AG08396 (cell line): ENCODE results near the gene MRPL34.
A peak's percentile ranks its signal among the peaks of the same experiment; 100 is the strongest.
"Not testable (repeated sequence)": the region's sequence is repeated elsewhere in the genome, so short reads cannot be mapped to it uniquely, and the experiment has no call there.

Experiments used
- DNase-seq: peaks from one replicate; pipeline ENCODE4 v3.0.0; 2012; ENCODE audit warnings: low spot score, mixed read lengths

Gene MRPL34

GRCh38 chr19:17305517-17306284 is at the start of gene MRPL34:
Gene MRPL34, plus strand, starts transcription at chr19:17305872. Its CDS starts 21 bp downstream, at chr19:17305893.
- DNase-seq = peak; percentile 91

DNA sequence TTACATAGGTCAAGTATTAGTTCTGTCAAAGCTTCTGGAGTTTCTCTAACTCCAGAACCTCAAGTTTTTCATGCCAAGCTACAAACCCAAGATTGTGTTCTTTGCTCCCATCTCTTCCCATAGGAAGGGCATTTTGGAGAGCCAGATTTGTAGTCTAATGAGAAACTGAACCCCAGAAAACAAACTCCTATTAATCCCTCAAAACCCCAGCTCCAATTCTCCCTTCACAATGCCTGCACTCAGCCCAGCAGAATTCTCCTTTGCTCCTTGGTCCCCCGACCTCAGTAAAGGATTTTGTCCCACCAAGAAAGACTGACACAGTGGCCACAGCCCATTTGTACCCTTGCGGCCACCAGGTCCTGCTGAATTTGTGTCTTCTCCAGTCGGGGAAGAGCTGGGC is 49.5 kb upstream of the MRPL34 start:
- no peak for DNase-seq

DNA sequence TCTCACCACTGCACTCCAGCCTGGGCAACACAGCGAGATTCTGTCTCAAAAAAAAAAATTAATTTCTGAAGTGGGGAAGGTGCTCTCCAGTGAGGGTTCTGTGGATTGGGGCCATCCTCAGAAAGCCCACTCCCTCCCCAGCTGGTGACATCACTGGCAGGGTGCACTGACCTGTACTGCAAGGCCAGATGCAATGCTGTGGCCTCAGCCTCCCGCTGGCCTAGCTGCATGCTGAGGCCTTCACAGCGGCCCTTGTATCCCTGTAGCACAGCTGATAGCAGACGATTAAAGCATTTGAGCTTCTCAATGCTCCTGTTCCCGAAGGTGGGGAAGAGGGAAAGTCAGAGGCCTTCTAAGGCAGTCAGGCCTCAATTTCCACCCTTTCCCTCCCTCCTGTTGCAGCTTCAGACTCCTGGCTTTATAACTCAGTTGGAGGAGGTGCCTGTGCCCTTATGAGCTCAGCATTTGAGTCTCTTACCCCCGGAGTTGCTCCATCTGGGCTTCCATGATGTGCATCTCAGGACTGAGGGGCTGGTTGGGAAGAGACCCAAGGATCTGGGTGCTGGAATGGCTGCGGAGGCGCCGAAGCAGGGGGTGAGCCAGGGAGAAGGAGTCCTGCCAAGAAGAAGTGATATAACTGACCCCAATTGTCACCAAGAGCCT is 46.4 kb upstream of the MRPL34 start:
- DNase-seq = no peak

DNA sequence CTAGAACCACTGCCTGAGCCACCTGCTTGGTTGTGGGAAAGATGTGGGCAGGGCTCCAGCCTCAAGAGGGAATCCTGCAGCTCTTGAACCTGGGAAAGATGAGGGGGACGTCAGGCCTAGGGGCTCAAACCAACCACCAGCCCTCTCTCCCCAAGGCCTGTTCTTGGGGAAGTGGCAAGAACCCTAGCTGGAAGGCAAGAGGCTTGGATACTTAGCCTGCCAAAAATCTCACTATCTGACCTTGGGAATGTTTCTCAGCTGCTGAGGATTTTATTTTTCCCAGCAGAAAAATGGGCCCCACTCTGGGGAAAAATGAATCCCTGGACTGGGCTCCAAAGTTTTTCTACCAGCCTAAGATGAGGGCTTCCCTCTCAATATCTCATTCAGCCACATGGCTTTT is 45.7 kb upstream of the MRPL34 start:
- no peak for DNase-seq

- DNase-seq = peak; percentile 87
Observed at GRCh38 chr19:17260842-17261325, 44.8 kb upstream of the MRPL34 start.

GRCh38 chr19:17262557-17262956 is 43.1 kb upstream of the MRPL34 start:
- DNase-seq = no peak

- DNase-seq = no peak
Observed at GRCh38 chr19:17263712-17264640, 41.7 kb upstream of the MRPL34 start.

DNA sequence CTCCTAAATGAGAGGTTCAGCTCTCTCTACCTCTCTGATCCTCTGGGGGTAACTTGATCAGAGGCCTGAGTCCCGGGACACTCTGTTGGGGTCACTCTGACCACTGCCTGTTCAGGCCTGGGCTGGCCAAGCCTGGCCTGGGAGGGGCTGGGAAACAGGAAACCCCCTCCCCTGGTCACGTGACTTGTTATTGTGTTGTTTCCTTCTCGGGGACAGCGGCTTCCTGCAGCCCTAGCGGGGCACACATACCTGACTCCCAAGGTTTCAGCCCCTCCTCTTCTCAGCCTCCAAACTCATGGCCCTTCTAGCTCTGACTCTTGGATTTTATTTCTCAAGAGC is 41.1 kb upstream of the MRPL34 start, which contains the start of gene USHBP1:
Gene USHBP1, minus strand, starts transcription at position 105 of the 339 bp plus-strand sequence. CDS start 446 bp downstream, outside the sequence.
- no peak for DNase-seq

DNA sequence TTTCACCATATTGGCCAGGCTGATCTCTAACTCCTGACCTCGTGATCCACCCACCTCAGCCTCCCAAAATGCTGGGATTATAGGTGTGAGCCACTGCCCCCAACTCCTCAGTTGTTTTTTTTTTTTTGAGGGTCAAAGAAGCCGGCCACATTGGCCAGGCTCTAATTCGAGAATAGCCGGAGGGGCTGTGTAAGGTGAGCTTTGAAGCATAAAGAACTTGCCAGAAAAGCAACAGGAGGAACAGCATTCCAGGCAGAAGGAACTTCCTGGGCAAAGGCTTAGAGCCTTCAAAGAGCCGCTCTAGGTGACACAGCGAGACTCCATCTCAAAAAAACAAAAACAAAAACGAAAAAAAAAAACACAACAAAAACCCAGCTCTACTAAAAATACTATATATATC is 39.6 kb upstream of the MRPL34 start:
- DNase-seq = no peak

GRCh38 chr19:17266589-17266974 is 39.1 kb upstream of the MRPL34 start:
- no peak for DNase-seq

DNA sequence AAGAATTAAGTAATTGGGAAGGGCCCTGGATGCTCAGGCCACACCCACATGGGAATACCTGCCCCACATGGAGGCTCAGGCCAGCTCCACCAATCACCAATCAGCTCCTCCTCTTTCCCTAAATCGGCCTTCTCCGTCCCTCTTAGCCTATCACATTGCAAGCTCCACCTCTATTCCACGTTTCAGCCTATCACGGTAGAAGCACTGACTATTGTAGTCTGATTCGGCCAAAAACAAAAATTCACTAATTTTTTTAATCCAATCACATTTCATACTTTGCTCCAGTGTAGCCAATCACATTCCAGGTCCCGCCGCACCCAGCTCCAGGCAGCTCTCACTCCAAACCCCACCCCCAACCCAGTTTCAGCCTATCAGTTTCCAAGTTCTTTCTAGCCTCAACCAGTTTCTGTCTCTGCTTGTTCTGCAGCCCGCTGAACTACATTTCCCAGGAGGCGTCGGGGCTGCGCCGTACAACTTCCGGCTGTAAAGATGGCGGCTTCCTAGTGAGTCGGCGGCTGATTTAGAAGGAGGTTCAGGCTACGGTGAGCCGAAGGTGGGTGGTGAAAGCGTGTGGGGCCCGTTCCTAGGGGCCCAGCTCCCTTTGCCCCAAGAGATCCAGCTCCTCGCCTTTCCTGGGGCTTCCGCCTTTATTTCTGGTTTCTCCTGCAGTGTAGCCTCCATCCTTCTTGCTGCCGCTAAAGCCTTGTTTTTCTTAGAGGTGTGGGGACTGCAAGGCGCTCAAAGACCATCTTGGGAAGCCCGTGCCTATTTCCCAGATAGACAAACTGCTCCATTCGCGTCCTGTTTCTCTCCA is 38.5 kb upstream of the MRPL34 start, which contains the start of gene BABAM1:
Gene BABAM1, plus strand, starts transcription at position 469 of the 814 bp plus-strand sequence. CDS start 1,364 bp downstream, outside the sequence.
- DNase-seq = peak; percentile 100

- DNase-seq = no peak
Observed at GRCh38 chr19:17268754-17269153, 36.9 kb upstream of the MRPL34 start.

DNA sequence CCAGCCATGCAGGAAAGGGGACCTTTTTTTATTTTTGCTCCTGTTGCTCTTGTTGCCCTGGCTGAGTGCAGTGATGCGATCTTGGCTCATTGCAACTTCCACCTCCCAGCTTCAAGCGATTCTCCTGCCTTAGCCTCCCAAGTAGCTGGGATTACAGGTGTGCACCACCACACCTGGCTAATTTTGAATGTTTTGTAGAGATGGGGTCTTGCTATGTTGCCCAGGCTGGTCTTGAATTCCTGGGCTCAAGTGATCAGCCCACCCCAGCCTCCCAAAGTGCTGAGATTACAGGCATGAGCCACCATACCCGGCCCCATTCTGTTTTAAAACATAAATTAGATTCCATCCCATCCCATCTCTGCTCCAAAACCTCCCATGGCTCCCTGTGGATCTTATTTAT is 30.8 kb upstream of the MRPL34 start:
- DNase-seq = not testable (repeated sequence)

DNA sequence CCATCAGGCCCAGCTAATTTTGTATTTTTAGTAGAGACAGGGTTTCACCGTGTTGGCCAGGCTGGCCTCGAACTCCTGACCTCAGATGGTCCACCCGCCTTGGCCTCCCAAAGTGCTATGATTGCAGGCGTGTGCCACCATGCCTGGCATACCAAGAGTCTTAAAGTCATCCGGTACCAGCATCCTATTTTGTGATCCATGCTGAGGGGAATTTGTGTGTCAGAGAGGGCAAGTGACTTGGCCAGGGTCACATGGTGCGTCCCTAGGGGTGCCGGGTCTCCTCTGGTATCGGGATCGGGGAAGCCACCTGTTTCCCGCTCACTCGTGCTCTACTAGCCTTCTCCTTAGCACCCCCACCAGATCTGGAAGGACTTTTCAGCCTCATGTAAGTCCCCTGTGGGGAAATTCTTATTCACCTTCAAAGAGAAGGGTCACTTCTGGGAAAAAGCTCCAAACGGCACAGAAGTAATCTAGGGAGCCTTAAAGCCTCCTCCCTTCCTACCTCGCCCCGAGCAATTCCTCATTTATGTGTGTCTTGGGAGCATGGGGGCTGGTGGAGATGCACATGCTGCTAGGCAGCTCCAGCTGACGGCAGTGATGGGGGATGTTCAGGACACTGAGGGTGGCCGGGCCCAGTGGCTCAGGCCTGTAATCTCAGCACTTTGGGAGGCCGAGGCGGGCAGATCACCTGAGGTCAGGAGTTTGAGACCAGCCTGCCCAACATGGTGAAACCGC is 30.1 kb upstream of the MRPL34 start:
- no peak for DNase-seq

DNA sequence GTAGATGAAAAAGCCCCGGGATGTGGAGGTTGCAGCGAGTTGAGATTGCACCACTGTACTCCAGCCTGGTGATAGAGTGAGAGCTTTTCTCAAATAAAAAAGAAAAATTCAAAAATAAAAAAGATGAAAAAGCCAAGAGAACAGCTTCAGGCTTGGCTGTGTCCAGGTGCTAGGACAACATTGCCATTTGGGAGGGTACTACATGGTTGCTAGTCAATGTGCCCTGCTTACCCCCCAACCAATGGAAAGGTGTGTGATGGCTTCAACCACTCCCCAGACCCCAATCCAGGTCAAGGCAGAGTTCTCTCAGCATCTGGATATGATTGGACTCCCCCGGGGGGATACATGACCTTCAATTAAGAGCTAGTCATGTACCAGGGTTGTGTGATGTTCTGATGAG is 26.2 kb upstream of the MRPL34 start:
- no peak for DNase-seq

GRCh38 chr19:17281391-17282304 is 24.0 kb upstream of the MRPL34 start, which contains the start of gene ANKLE1:
Gene ANKLE1, plus strand, starts transcription at chr19:17281901. Its CDS starts 20 bp downstream, at chr19:17281921.
- peak; percentile 64 for DNase-seq

DNA sequence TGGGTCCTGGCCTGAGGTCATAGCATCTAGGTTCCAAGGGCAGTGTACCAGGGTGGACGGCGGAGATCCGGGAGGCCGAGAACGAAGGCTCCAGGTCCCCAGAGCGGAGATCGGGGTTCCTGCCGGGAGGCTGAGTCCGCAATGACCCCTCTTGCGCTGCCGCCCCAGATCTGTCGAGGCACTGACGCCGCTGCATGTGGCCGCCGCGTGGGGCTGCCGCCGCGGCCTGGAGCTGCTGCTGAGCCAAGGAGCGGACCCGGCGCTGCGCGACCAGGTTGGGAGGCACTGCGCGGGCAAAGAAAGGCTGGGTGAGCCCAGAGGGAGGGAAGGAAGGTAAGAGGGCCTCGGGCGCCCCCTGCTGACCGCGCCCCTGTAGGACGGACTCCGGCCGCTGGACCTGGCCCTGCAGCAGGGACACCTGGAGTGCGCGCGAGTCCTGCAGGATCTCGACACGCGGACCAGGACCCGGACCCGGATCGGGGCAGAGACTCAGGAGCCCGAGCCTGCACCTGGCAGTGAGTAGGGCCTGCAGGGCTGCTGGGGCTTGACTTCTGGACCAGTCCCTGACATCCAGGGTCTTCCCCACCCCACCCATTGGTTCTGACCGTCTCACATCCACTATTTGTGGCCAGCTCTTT is 23.1 kb upstream of the MRPL34 start:
- peak; percentile 92 for DNase-seq

GRCh38 chr19:17283504-17283996 is 22.1 kb upstream of the MRPL34 start:
- no peak for DNase-seq
